Measurements from ENCODE around the gene MRPL36.

Gene MRPL36

GRCh38 chr5:1779782-1780613, 19.6 kb downstream of the MRPL36 start:
- no peak for ATAC-seq

GRCh38 chr5:1779021-1779680, 20.5 kb downstream of the MRPL36 start:
- ATAC-seq, result no peak

- ATAC-seq, result no peak
Measured at GRCh38 chr5:1778138-1779020, 21.3 kb downstream of the MRPL36 start.

- no peak for ATAC-seq
Measured at GRCh38 chr5:1777281-1778137, 22.1 kb downstream of the MRPL36 start.

- ATAC-seq, result no peak
Measured at GRCh38 chr5:1776831-1777230, 22.8 kb downstream of the MRPL36 start.

GRCh38 chr5:1772634-1773033, 27.0 kb downstream of the MRPL36 start:
- ATAC-seq, result no peak

- ATAC-seq, result no peak
Measured at GRCh38 chr5:1771149-1772065, 28.2 kb downstream of the MRPL36 start.

- no peak for ATAC-seq
Measured at GRCh38 chr5:1770443-1770802, 29.2 kb downstream of the MRPL36 start.

- no peak for ATAC-seq
Measured at GRCh38 chr5:1769752-1770442, 29.7 kb downstream of the MRPL36 start.

GRCh38 chr5:1769017-1769640, 30.5 kb downstream of the MRPL36 start:
- no peak for ATAC-seq

- ATAC-seq, result no peak
Measured at GRCh38 chr5:1768283-1769000, 31.2 kb downstream of the MRPL36 start.

- no peak for ATAC-seq
Measured at GRCh38 chr5:1767524-1768282, 31.9 kb downstream of the MRPL36 start.

GRCh38 chr5:1765880-1766235, 33.8 kb downstream of the MRPL36 start:
- ATAC-seq, result no peak

- ATAC-seq, result no peak
Measured at GRCh38 chr5:1765141-1765879, 34.3 kb downstream of the MRPL36 start.

GRCh38 chr5:1764606-1764960, 35.1 kb downstream of the MRPL36 start:
- ATAC-seq, result no peak

GRCh38 chr5:1763960-1764605, 35.6 kb downstream of the MRPL36 start:
- no peak for ATAC-seq

GRCh38 chr5:1763548-1763911, 36.1 kb downstream of the MRPL36 start:
- no peak for ATAC-seq
